Gastroesophageal sphincter (tissue), 4 donors: ENCODE results near the gene ZCCHC24. TPM values are rescaled to one million over a fixed set of nuclear protein-coding genes. Genes with fewer than 3 reads are reported as not detected.

Experiments used
- ATAC-seq: fragments of 150-250 bp; one replicate; pipeline ENCODE4 v1.9.1; 2016; ENCODE audit warnings: mild to moderate bottlenecking, moderate library complexity
- H3K27ac ChIP-seq, 4 donors: fragments of 200-600 bp; sonication (generic) in 3 of 4; 1 replicate in 3 of 4; 2 replicates in 1 of 4; pipeline ENCODE4 v1.5.1; 2016 to 2019
- H3K27me3 ChIP-seq: fragments of 200-600 bp; sonication (generic); one replicate; pipeline ENCODE4 v1.5.1; 2019
- H3K36me3 ChIP-seq, 2 donors: fragments of 200-600 bp; sonication (generic); one replicate each; pipeline ENCODE4 v1.5.1; 2019; ENCODE audit warnings: control low read depth in 1 of 2
- H3K4me1 ChIP-seq, 3 donors: fragments of 200-600 bp; sonication (generic); 1 replicate in 2 of 3; 2 replicates in 1 of 3; pipeline ENCODE4 v1.5.1; 2016 to 2019; ENCODE audit warnings: control low read depth in 2 of 3
- H3K4me3 ChIP-seq, 2 donors: fragments of 200-600 bp; sonication (generic); one replicate each; pipeline ENCODE4 v1.5.1; 2019; ENCODE audit warnings: mild to moderate bottlenecking in 1 of 2, moderate library complexity in 1 of 2
- H3K9me3 ChIP-seq, 3 donors: fragments of 200-600 bp; sonication (generic); one replicate each; pipeline ENCODE4 v1.5.1; 2017 to 2019; ENCODE audit warnings: control low read depth in 2 of 3
- CTCF ChIP-seq, 4 experiments: fragments of 200-600 bp in 2 of 4; fragments of 450-650 bp in 2 of 4; sonication (generic) in 1 of 4; IDR thresholded peaks; one replicate each; pipeline ENCODE4 v1.5.1; 2017 to 2019; ENCODE audit warnings: antibody characterized with exemption in 4 of 4, mild to moderate bottlenecking in 2 of 4, moderate library complexity in 2 of 4
- EP300 ChIP-seq: sonication (generic); formaldehyde crosslinking; IDR thresholded peaks from one replicate; pipeline ENCODE4 v1.6.1; 2017; ENCODE audit warnings: antibody characterized with exemption, mild to moderate bottlenecking
- POLR2A ChIP-seq, 2 donors: fragments of 450-650 bp; IDR thresholded peaks; one replicate each; pipeline ENCODE4 v1.6.1; 2017; ENCODE audit warnings: antibody characterized with exemption in 2 of 2, mild to moderate bottlenecking in 2 of 2, moderate library complexity in 1 of 2
- POLR2AphosphoS5 ChIP-seq: sonication (generic); formaldehyde crosslinking; IDR thresholded peaks from one replicate; pipeline ENCODE4 v1.6.1; 2017; ENCODE audit warnings: antibody characterized with exemption
- WGBS, 2 donors: methylation state at CpG; one replicate each; pipeline ENCODE4 v1.1.5; 2018; ENCODE audit warnings: low coverage in 1 of 2; 5-methylcytosine and 5-hydroxymethylcytosine counted together
- total RNA-seq, 4 donors: library from RNA; depleted of rRNA; stranded (reverse); fragments of >200 nt; gene quantifications; one replicate each; pipeline ENCODE4 v1.1.0, GENCODE V29; 2016

The ZCCHC24 gene
- total RNA-seq, 4 donors from 2014 or later = 60.5 to 186 (median 84.1) TPM

- no peak overlapping the region for H3K27ac ChIP-seq
- peaks cover 0 to 9% (median 0%) of the 10 kb centered on the region in 3 donors for H3K9me3 ChIP-seq
- ATAC-seq = no peak
- peaks cover 0 to 18% (median 9%) of the 10 kb centered on the region in 3 donors for H3K4me1 ChIP-seq
- H3K27me3 ChIP-seq = no peaks in the 10 kb centered on the region
- TF ChIP-seq POLR2AphosphoS5 = no peak
- no peak for TF ChIP-seq CTCF (IDR thresholded peaks at IDR 0.05)
- TF ChIP-seq POLR2A (IDR thresholded peaks at IDR 0.05) = no peak
- TF ChIP-seq EP300 = no peak
- H3K4me3 ChIP-seq = no peak overlapping the region
- no peaks in the 10 kb centered on the region for H3K36me3 ChIP-seq
- 50% methylated on average over 2 of the region's 4 CpGs; no CpG with 5 or more reads in 1 of the 2 donors for WGBS, 2 donors
Measured at GRCh38 chr10:79372871-79373270, 72.6 kb downstream of the ZCCHC24 start.

- Histone ChIP-seq H3K27ac (no peak overlapping the region), H3K9me3 (peaks cover 0 to 9% (median 0%) of the 10 kb centered on the region in 3 donors), H3K4me1 (no peaks in the 10 kb centered on the region), H3K4me3 (no peak overlapping the region), H3K36me3 (no peaks in the 10 kb centered on the region), H3K27me3 (no peaks in the 10 kb centered on the region)
- WGBS, 2 donors = 68 to 78% methylated on average over 6 of the region's 6 CpGs
- TF ChIP-seq EP300 = no peak
- ATAC-seq = no peak
Measured at GRCh38 chr10:79367426-79368189, 77.8 kb downstream of the ZCCHC24 start.

GRCh38 chr10:79361726-79362397 lies 83.6 kb downstream of the ZCCHC24 start:
- H3K4me1 ChIP-seq = no peaks in the 10 kb centered on the region
- peaks cover 0 to 13% of the 10 kb centered on the region in 2 donors for H3K36me3 ChIP-seq
- H3K27me3 ChIP-seq = no peaks in the 10 kb centered on the region
- 72 to 79% methylated on average over 4 of the region's 4 CpGs for WGBS, 2 donors
- no peak for TF ChIP-seq POLR2AphosphoS5
- TF ChIP-seq POLR2A (IDR thresholded peaks at IDR 0.05) = no peak
- no peak for TF ChIP-seq EP300
- TF ChIP-seq CTCF (IDR thresholded peaks at IDR 0.05) = no peak
- H3K9me3 ChIP-seq = no peaks in the 10 kb centered on the region
- no peak for ATAC-seq
- H3K27ac ChIP-seq = no peak overlapping the region
- H3K4me3 ChIP-seq = no peak overlapping the region

GRCh38 chr10:79360499-79361342 lies 84.7 kb downstream of the ZCCHC24 start:
- peaks cover 0 to 21% of the 10 kb centered on the region in 2 donors for H3K36me3 ChIP-seq
- no peak overlapping the region for H3K4me3 ChIP-seq
- no peaks in the 10 kb centered on the region for H3K4me1 ChIP-seq
- H3K27me3 ChIP-seq = no peaks in the 10 kb centered on the region
- no peak overlapping the region for H3K27ac ChIP-seq
- ATAC-seq = no peak
- no peaks in the 10 kb centered on the region for H3K9me3 ChIP-seq
- TF ChIP-seq CTCF (IDR thresholded peaks at IDR 0.05) = no peak
- no peak for TF ChIP-seq POLR2A (IDR thresholded peaks at IDR 0.05)
- TF ChIP-seq EP300 = no peak
- TF ChIP-seq POLR2AphosphoS5 = no peak
- WGBS, 2 donors = 14 to 100% methylated on average over 1 of the region's 5 CpGs
